Measurements from ENCODE around the gene MIB1. TPM values are rescaled to one million over a fixed set of nuclear protein-coding genes. Genes with fewer than 3 reads are reported as not detected.

The MIB1 gene
- polyA plus RNA-seq, 1 of the 3 experiments (the other 2 are of a cell fraction) = 5.0 TPM

- H4K20me1 ChIP-seq (ENCODE audit: insufficient read depth) = peaks cover 56% of the 10 kb centered on the region
- peaks cover 12% of the 10 kb centered on the region in 2 experiments; a peak in 3 of 4 replicates for H3K4me1 ChIP-seq (ENCODE audit: control insufficient read depth in 1 of 2, insufficient read depth in 2 of 2, low read depth in 1 of 2, low read length in 1 of 2)
- H3F3A ChIP-seq (replicated peaks; ENCODE audit: insufficient read depth) = peaks cover 4% of the 10 kb centered on the region
- H3K4me3 ChIP-seq (ENCODE audit: low read depth in 2 of 2, low read length in 1 of 2) = no peak overlapping the region
- WGBS (ENCODE audit: low lambda C conversion rate) = 90% methylated on average over 7 of the region's 7 CpGs
- no peak overlapping the region for H3K9ac ChIP-seq
- DNase-seq = no peak
- H3K27me3 ChIP-seq (ENCODE audit: insufficient read depth) = no peaks in the 10 kb centered on the region
- no peak for TF ChIP-seq CTCF (IDR thresholded peaks at IDR 0.05)
- TF ChIP-seq TAF1 (IDR thresholded peaks at IDR 0.05; ENCODE audit: borderline replicate concordance, low read depth, low read length) = no peak
- TF ChIP-seq USF1 (IDR thresholded peaks at IDR 0.05; ENCODE audit: borderline replicate concordance, low read depth) = no peak
- TF ChIP-seq GABPA (IDR thresholded peaks at IDR 0.05; ENCODE audit: low read depth) = no peak
- TF ChIP-seq ELF1 (IDR thresholded peaks at IDR 0.05) = no peak
- TF ChIP-seq RCOR1 (IDR thresholded peaks at IDR 0.05; ENCODE audit: low read length) = no peak
- no peak for TF ChIP-seq EP300 (IDR thresholded peaks at IDR 0.05; ENCODE audit: borderline replicate concordance in 1 of 2, low read depth in 1 of 2, low read length in 1 of 2)
- no peak for TF ChIP-seq MEF2A (IDR thresholded peaks at IDR 0.05; ENCODE audit: borderline replicate concordance, low read depth)
- TF ChIP-seq REST (IDR thresholded peaks at IDR 0.05; ENCODE audit: low read depth, low read length) = no peak
- no peak for TF ChIP-seq FOXM1 (IDR thresholded peaks at IDR 0.05; ENCODE audit: low read depth)
- TF ChIP-seq RFX5 (IDR thresholded peaks at IDR 0.05; ENCODE audit: low read length) = no peak
- TF ChIP-seq, protein P1, sequence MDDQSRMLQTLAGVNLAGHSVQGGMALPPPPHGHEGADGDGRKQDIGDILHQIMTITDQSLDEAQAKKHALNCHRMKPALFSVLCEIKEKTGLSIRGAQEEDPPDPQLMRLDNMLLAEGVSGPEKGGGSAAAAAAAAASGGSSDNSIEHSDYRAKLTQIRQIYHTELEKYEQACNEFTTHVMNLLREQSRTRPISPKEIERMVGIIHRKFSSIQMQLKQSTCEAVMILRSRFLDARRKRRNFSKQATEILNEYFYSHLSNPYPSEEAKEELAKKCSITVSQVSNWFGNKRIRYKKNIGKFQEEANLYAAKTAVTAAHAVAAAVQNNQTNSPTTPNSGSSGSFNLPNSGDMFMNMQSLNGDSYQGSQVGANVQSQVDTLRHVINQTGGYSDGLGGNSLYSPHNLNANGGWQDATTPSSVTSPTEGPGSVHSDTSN (IDR thresholded peaks at IDR 0.05) = no peak
- no peak for TF ChIP-seq SMC3 (IDR thresholded peaks at IDR 0.05; ENCODE audit: low read depth, low read length)
- TF ChIP-seq, protein P2, sequence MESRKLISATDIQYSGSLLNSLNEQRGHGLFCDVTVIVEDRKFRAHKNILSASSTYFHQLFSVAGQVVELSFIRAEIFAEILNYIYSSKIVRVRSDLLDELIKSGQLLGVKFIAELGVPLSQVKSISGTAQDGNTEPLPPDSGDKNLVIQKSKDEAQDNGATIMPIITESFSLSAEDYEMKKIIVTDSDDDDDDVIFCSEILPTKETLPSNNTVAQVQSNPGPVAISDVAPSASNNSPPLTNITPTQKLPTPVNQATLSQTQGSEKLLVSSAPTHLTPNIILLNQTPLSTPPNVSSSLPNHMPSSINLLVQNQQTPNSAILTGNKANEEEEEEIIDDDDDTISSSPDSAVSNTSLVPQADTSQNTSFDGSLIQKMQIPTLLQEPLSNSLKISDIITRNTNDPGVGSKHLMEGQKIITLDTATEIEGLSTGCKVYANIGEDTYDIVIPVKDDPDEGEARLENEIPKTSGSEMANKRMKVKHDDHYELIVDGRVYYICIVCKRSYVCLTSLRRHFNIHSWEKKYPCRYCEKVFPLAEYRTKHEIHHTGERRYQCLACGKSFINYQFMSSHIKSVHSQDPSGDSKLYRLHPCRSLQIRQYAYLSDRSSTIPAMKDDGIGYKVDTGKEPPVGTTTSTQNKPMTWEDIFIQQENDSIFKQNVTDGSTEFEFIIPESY (IDR thresholded peaks at IDR 0.05; ENCODE audit: borderline replicate concordance, low read depth) = no peak
- TF ChIP-seq, protein P3, sequence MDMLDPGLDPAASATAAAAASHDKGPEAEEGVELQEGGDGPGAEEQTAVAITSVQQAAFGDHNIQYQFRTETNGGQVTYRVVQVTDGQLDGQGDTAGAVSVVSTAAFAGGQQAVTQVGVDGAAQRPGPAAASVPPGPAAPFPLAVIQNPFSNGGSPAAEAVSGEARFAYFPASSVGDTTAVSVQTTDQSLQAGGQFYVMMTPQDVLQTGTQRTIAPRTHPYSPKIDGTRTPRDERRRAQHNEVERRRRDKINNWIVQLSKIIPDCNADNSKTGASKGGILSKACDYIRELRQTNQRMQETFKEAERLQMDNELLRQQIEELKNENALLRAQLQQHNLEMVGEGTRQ (IDR thresholded peaks at IDR 0.05; ENCODE audit: borderline replicate concordance, low read depth, low read length) = no peak
- TF ChIP-seq CHD2 (IDR thresholded peaks at IDR 0.05; ENCODE audit: low read length, partially characterized antibody) = no peak
- no peak for TF ChIP-seq SIN3A (IDR thresholded peaks at IDR 0.05; ENCODE audit: borderline replicate concordance, low read depth, low read length)
- no peak for TF ChIP-seq MXI1 (IDR thresholded peaks at IDR 0.05; ENCODE audit: low read depth, low read length)
- TF ChIP-seq EZH2phosphoT487 (IDR thresholded peaks at IDR 0.05; ENCODE audit: borderline replicate concordance, low read depth) = no peak
- TF ChIP-seq FOSL2 (IDR thresholded peaks at IDR 0.05; ENCODE audit: borderline replicate concordance, low read depth) = no peak
- H3K4me2 ChIP-seq = peak overlapping the region; percentile 95
- no peak overlapping the region for H3K27ac ChIP-seq (ENCODE audit: low read depth in 2 of 2, low read length in 1 of 2)
- ChIA-PET CTCF (interaction anchor here (0.7 to 2.6 kb wide), 2 partner anchors 12 to 143 kb away, joined by 3 to 10 read pairs; partner anchors contain the start of gene ESCO1), POLR2A (interaction anchor here (0.6 to 3.2 kb wide), 2 partner anchors 39 to 108 kb away, joined by 3 to 17 read pairs; partner anchors contain the start of gene ABHD3)
- H3K79me2 ChIP-seq (ENCODE audit: insufficient read depth) = peaks cover 66% of the 10 kb centered on the region
- H3K9me3 ChIP-seq = no peaks in the 10 kb centered on the region
- peaks cover 0 to 4% of the 10 kb centered on the region in 2 experiments for H3K36me3 ChIP-seq (replicated peaks in 1 of 2; ENCODE audit: control insufficient read depth in 1 of 2, insufficient read depth in 2 of 2, low read length in 1 of 2)
- H3K9me2 ChIP-seq = no peaks in the 10 kb centered on the region
- no peak overlapping the region for H2AFZ ChIP-seq (ENCODE audit: low read depth)
These were observed 2.7 kb downstream of the MIB1 start for GRCh38 chr18:21743166-21743832.
